Uterus (tissue), 4 donors: Measurements from ENCODE around the gene TAS1R2. TPM values are rescaled to one million over a fixed set of nuclear protein-coding genes. Genes with fewer than 3 reads are reported as not detected.

Experiments
- DNase-seq, 2 donors: peaks; one replicate each; pipeline ENCODE4 v3.0.0-alpha.2; 2019 to 2020
- H3K27ac ChIP-seq, 2 donors: fragments of 200-600 bp; sonication (generic); 1 replicate in 1 of 2; 2 replicates in 1 of 2; pipeline ENCODE4 v1.5.1; 2016 to 2018
- H3K27me3 ChIP-seq, 2 donors: fragments of 200-600 bp; sonication (generic); one replicate each; pipeline ENCODE4 v1.5.1; 2018 to 2019; ENCODE audit warnings: control low read depth in 1 of 2
- H3K36me3 ChIP-seq, 2 donors: fragments of 200-600 bp; sonication (generic); one replicate each; pipeline ENCODE4 v1.5.1; 2019; ENCODE audit warnings: control low read depth in 1 of 2
- H3K4me1 ChIP-seq, 2 donors: fragments of 200-600 bp; sonication (generic); one replicate each; pipeline ENCODE4 v1.5.1; 2018 to 2019; ENCODE audit warnings: control low read depth in 1 of 2
- H3K4me3 ChIP-seq, 2 donors: fragments of 200-600 bp; sonication (generic); 1 replicate in 1 of 2; 2 replicates in 1 of 2; pipeline ENCODE4 v1.5.1; 2018 to 2019; ENCODE audit warnings: mild to moderate bottlenecking in 1 of 2
- H3K9me3 ChIP-seq, 2 donors: fragments of 200-600 bp; sonication (generic); one replicate each; pipeline ENCODE4 v1.5.1; 2019; ENCODE audit warnings: control low read depth in 1 of 2
- POLR2A ChIP-seq, 2 donors: fragments of 450-650 bp; IDR thresholded peaks; one replicate each; pipeline ENCODE4 v1.6.1; 2016; ENCODE audit warnings: antibody characterized with exemption in 2 of 2, mild to moderate bottlenecking in 1 of 2, moderate library complexity in 1 of 2
- intact Hi-C: fragments of 100-400 bp; cut with DNase I; formaldehyde crosslinking; loops from one replicate; pipeline ENCODE4 v1.15.1; 2023; ENCODE audit warnings: low total_unique reads
- microRNA counts, 2 donors: library from miRNA; unstranded; fragments of <30 nt; microRNA quantifications; one replicate each; lab custom pipeline; 2016 to 2017
- microRNA-seq: library from miRNA; unstranded; fragments of <30 nt; microRNA quantifications from one replicate; pipeline ENCODE4, GENCODE V29; 2016; ENCODE audit warnings: borderline microRNAs expressed, borderline replicate concordance
- small RNA-seq: library from RNA; depleted of rRNA; stranded (forward); fragments of <200 nt; gene quantifications from one replicate; pipeline ENCODE3, GENCODE V24; 2016
- total RNA-seq, 4 donors: library from RNA; depleted of rRNA in 3 of 4; stranded (reverse); fragments of >200 nt in 3 of 4; gene quantifications; one replicate each; pipeline versions ENCODE4 v1.1.0 to v1.2.4, GENCODE V29; 2014 to 2023
- TF ChIP-seq, protein P1 (sequence below), 4 experiments: fragments of 200-600 bp in 2 of 4; fragments of 450-650 bp in 2 of 4; sonication (generic) in 2 of 4; IDR thresholded peaks; one replicate each; pipeline ENCODE4 v1.5.1; 2016 to 2019; ENCODE audit warnings: antibody characterized with exemption in 4 of 4, mild to moderate bottlenecking in 2 of 4, moderate library complexity in 1 of 4
- donor health status: DM: yes; HTN: yes; CAD: no.

TAS1R2 gene
- total RNA-seq, 4 donors from 2014 or later: 0.27 TPM; not detected in 3

DNA sequence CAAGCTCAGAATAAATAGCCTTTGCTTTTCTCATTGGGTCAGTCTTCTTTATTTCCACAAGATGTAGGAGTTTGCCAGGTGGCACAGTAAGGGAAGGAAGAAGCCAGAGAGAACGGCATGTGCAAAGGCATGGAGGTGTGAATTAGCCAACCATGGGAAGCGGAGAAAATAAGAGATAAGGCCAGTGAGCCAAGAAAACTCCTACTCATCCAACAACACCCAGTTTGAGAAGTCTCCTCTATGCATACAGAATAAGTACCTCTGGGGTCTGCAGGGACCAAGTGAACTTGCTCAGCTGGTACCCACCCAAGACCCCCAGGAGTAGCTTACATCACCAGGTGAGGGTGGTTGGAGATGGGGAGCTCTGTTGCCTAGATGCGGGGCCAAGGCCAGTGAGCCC lies 66.7 kb downstream of the TAS1R2 start:
- Histone ChIP-seq H3K4me3 (no peak overlapping the region), H3K4me1 (no peaks in the 10 kb centered on the region), H3K9me3 (no peaks in the 10 kb centered on the region), H3K27ac (no peak overlapping the region), H3K36me3 (no peaks in the 10 kb centered on the region), H3K27me3 (peaks cover 0 to 5% of the 10 kb centered on the region in 2 donors)
- DNase-seq: no peak
- intact Hi-C loops: no loop called here
- TF ChIP-seq, protein P1, sequence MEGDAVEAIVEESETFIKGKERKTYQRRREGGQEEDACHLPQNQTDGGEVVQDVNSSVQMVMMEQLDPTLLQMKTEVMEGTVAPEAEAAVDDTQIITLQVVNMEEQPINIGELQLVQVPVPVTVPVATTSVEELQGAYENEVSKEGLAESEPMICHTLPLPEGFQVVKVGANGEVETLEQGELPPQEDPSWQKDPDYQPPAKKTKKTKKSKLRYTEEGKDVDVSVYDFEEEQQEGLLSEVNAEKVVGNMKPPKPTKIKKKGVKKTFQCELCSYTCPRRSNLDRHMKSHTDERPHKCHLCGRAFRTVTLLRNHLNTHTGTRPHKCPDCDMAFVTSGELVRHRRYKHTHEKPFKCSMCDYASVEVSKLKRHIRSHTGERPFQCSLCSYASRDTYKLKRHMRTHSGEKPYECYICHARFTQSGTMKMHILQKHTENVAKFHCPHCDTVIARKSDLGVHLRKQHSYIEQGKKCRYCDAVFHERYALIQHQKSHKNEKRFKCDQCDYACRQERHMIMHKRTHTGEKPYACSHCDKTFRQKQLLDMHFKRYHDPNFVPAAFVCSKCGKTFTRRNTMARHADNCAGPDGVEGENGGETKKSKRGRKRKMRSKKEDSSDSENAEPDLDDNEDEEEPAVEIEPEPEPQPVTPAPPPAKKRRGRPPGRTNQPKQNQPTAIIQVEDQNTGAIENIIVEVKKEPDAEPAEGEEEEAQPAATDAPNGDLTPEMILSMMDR (IDR thresholded peaks at IDR 0.05): no peak
- no peak for TF ChIP-seq POLR2A (IDR thresholded peaks at IDR 0.05)

MicroRNA genes within 50 kb of the gene (microRNA counts, 767-probe panel; counts per million panel counts)
- microRNA hsa-miR-1290 (lab: Ali Mortazavi, UCI): 0 to 1,255 counts per million in 2 donors

Small RNAs within 50 kb of the gene (microRNA-seq; reads per million reads assigned to microRNA genes)
- gene MIR1290: not detected
- gene MIR4695: not detected

Small RNAs within 50 kb of the gene (small RNA-seq; reads per million reads assigned to genes)
- not detected for gene MIR1290
- not detected for gene MIR4695

Other genes starting within 250 kb of the TAS1R2 start
- not detected for gene PAX7, start 228.8 kb downstream of the TAS1R2 start, total RNA-seq
- gene ALDH4A1, start 42.9 kb upstream of the TAS1R2 start, total RNA-seq: 10 to 100 TPM in 2 of 4 donors, 1 to 10 TPM in 2; 2.6 to 18.5 (median 10.3) TPM
- gene IFFO2, start 97.0 kb upstream of the TAS1R2 start, total RNA-seq: 10 to 100 TPM in 1 of 4 donors, 1 to 10 TPM in 3; 4.1 to 19.4 (median 7.3) TPM